HG02970 (cell line): ENCODE results near the gene GPR21.

Experiments used
- ATAC-seq: cut with Tn5 transposase; IDR thresholded peaks from one replicate; pipeline ENCODE4 v1.9.1; 2021; ENCODE audit warnings: mild to moderate bottlenecking, moderate library complexity, moderate number of reproducible peaks; ENCODE audit not compliant: unreplicated experiment, low FRiP score

Gene GPR21

GRCh38 chr9:123031963-123032362, 1.5 kb upstream of the GPR21 start:
- ATAC-seq = no peak

GRCh38 chr9:123033864-123034601, 566 bp downstream of the GPR21 start:
- ATAC-seq = no peak

DNA sequence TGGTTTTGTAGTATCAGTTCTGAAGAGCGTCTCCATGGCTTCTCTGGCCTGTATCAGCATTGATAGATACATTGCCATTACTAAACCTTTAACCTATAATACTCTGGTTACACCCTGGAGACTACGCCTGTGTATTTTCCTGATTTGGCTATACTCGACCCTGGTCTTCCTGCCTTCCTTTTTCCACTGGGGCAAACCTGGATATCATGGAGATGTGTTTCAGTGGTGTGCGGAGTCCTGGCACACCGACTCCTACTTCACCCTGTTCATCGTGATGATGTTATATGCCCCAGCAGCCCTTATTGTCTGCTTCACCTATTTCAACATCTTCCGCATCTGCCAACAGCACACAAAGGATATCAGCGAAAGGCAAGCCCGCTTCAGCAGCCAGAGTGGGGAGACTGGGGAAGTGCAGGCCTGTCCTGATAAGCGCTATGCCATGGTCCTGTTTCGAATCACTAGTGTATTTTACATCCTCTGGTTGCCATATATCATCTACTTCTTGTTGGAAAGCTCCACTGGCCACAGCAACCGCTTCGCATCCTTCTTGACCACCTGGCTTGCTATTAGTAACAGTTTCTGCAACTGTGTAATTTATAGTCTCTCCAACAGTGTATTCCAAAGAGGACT, 1.5 kb downstream of the GPR21 start:
- ATAC-seq = no peak

DNA sequence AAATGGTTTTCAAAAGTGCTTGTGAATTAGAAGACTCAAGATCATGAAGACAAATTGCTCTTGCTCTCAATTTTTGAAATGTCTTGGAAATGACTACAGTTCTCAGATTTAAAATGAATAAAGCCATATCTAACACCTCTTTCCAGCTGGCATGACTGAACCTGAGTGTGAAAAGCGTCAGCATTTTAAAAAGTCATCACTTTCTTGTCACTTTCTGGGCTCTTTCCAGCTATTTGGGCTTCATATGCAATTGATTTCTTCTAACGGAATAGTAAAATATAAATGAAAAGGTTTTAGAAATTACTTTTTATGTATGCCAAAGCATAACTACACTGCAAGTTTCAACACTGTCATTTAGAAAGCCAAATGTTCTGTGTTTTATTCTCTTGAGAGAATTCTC, 2.3 kb downstream of the GPR21 start:
- ATAC-seq = no peak

DNA sequence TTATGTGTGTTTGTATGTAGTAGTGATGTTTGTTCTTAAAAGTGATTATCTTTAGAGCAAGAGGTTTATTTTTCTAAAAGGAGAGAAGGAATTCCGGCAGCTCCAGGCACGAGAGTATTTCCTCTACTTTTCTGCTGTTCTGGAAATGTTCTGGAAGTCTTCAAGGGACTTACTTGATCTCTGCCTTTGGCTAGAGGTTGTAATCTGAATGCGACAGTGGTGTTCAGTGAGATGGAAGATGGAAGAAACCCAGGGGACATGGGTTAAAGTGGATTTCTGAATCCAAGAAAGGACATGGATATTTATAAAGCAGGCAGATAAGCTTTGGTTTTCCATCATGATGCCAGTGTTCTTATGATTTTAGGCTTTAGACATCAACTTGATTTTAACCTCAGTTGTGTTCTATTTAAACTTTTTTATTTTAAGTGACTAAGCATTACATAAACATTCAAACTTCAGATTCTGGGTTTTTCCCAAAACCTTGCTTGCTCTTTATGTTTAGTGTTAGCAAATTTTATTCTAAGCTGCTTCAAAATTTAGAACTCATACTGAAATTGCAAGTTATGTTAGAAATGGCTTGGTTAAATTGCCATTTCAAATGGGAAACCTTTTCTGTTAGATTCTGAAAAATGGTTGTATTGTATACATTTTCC, 3.6 kb downstream of the GPR21 start:
- ATAC-seq = no peak

DNA sequence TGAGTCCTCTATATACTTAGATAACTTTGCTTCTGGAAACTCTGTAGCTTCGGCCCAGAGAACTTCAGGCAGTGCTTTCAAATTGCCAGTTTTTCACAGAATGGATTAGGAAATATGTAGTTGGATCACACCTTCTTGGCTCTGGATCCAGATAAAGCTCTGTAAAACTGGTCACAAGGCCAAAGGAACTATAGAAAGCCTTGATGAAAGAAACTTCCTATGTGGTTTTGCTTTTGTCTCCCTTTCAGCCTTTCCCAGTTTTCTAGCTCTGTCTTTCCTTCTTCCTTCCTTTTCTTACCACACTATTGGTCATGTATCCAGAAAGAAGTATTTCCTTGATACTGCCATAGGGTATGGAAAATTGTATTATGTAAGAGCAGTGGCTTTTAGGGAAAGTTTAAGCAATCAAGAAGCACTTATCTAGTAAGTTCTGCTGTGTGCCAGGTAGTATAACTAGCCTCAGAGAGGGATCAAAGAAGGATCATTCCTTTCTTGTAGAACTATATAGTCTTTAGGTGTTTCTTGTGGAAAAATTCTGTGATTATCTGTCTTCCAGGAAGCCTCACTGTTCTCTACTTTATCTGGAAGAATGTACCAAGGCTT, 6.3 kb downstream of the GPR21 start:
- ATAC-seq = no peak

DNA sequence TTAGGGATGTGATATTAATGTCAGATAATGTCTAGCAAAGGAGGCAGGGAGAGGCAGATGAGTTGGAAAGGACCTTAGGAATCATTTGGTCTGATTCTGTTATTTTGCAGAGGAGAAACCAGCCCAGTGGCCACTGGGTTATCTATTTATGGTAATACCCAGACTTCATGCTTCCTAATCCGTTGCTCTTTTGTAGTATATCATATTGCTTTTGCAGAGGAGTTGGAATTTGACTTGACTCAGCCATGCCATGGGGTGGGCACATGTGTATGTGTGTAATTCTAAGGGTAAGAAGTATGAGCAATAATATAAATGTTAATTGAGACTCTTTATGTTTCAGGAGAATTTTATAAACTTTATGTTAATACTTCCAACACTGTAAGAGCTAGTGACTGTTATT, 7.3 kb downstream of the GPR21 start:
- no peak for ATAC-seq

GRCh38 chr9:123041489-123041888, 8.0 kb downstream of the GPR21 start:
- no peak for ATAC-seq

DNA sequence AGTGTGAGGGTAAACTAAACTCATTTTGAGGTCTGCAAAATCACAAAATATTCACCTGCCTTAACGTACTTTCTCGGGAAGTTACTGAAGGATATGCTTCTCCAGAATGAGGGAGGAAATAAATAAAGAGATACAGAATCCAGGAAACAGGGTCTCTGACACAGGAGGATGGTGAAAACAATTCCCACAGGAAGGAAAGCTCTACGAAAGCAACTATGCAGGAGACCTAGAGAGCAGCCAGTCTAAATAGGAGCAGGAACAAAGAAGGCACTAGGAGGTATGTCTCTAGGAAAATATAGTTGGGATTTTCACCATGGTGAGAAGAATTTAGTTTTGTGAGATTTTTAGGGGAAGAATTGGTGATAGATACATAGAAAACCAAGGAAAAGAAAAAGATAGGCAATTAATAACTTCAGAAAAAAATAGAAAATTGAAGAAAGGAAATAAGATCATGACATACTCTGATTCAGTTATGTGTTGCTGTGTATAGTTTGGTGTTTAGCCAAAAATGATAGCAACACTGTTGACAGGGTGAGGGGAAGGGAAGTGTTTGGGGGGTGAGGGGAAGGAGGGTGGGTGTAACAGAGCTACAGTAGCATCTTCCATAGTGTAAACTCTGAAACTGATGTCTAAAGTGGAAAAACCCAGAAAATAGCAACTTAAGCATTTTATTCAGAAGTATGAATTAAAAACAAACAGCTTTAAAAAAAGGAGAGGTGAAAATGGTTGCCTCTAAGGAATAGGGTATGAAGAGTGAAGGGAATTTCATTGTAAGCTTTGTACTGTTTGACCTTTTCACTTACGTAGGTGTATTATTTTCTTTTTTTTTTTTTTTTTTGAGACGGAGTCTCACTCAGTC, 9.8 kb downstream of the GPR21 start:
- ATAC-seq = no peak

- no peak for ATAC-seq
These were observed 11.1 kb downstream of the GPR21 start for GRCh38 chr9:123044586-123044985.

DNA sequence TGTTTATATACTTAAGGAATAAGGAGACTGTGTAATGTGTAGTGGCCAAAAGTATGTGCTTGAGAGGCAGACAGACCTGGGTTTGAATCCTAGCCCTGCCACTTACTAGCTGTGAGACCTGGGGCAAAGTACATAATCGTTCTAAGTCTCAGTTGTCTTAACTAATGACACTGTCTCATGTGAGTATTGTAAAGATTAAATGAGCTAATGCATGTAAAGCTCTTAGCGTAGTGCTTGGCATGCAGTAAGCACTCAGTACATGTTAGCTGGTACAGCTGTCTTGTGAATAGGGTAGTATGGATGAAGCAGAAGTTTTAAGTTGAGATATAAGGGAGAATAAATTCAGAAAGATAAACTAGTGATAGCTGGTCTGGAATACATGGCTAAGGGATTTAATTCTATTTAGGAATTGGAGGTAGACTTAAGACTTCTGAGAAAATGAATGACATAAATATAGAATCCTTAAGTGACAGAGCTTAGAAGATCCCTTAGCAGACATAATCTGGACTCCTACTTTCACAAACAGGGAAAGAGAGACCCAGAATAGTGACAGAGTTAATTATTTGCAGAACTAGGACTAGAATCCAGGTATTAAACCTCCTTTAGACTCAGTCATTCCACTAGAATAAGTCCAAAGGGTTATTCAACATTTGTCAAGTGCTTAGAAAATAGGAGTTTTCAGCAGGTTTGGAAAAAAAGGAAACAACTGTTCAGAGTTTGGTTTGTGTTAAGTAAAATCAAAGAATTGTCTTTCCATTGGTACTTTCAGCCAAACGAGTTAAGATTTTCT, 13.1 kb downstream of the GPR21 start:
- ATAC-seq = no peak

- no peak for ATAC-seq
These were observed 15.3 kb downstream of the GPR21 start for GRCh38 chr9:123048748-123049147.

DNA sequence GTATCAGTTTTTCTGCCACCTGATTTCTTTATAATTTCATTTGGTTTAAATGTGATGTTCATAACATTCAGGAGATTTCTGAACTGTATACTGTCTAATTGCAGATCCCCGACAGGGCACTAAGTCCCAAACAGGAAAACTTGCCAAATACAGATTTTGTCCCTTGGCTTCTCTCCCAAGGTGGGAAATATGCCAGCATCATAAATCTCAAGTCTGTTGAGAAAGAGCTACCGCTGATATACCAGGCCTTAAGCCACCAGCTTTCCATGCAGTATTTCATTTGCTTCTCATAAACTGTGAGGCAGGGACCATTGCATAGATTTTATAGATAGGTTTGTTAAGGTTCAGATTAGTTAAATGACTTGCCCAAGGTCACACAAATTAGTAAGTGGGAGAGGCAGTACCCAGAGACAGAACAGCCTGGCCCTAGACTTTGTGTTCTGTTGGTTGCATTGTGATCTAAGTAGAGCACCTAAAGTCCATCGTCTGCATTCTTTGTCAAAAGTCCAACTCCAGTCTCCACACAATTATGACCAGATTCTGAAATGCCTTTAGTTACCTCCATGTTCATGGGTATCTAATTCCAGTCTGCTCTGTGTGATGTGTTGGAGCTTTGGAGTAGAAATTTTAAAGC, 16.2 kb downstream of the GPR21 start:
- ATAC-seq = no peak

DNA sequence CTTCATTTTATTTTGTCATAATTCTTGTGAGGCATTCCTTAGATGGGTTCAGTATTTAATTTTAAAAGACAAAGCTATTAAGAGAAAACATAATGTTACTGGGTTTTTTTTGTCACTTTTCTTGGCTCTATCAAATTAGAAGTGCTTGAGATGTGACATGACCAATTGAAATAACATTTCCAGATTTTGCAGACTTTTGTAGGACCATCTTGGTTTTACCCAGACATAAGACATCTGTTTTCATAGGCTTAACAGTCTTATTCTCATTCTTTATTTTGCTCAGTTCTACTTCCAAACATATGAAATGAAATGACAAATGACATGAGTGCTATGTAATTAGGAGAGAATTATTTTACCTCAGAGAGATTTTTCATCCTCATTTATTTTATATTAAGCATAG, 19.6 kb downstream of the GPR21 start:
- ATAC-seq = no peak

DNA sequence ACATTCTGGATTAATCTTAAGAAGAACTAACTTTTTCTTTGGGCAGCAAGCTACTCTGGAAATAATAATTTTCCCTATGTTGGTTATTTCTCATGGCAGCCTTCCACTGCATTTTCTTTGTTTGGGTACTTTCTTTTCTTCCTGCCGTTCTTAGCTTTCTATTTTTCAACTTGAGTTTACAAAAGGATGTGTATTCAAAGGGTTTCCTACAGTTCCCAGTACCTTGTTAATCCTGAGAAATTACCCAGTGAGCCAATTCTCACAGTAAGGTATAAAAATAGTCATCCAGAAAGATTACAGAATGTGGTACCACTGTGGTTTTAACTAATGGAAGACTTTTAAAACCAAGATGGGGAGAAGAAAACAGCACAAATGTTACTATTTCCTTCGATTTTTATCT, 20.2 kb downstream of the GPR21 start:
- ATAC-seq = no peak

DNA sequence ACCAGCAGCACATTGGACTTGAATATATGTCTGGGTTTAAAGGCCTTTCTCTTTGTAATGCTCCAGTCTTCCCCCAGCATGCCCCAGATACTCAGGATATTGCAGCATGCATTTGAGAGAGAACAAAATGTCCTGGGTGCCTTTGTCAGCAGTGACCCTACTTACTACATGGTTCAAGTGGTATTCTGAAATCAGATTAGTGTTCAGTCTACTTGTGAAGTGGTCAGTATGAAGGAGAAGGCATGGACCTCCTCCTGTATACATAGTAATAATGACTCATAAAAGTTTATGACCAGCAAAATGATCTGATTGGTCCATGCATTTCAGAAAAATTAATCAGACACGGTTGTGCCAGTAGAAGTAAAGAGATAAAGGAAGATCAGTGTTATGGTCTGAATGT, 25.4 kb downstream of the GPR21 start:
- ATAC-seq = no peak

DNA sequence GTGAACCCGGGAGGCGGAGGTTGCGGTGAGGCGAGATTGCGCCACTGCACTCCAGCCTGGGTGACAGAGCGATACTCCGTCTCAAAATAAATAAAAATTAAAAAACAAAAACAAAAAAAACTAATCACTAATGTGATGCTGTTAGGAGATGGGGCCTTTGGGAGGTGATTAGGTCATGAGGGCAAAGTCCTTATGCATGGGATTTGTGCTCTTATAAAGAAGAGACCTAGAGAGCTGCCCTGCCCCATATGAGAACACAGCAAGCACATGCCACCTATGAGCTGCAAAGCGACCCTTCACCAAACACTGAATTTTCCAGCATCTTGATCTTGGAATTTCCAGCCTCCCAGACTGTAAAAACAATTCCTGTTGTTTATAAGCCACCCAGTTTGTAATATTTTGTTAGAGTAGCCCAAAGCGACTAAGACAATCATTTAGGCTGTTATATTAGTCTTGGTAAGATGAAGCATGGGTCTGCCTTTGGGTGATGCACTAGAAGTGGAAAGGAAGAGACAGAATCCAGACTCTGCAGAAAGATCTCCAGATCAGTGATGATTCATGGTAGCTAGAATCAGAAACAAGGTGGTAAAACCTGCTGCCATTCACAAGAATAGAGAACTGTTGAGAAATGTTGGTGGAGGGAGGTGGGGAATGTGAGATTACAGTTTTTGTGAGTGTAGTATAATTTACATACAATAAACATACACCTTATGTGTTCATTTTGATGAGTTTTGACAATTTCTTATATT, 26.2 kb downstream of the GPR21 start:
- ATAC-seq = no peak

- ATAC-seq = no peak
These were observed 27.7 kb downstream of the GPR21 start for GRCh38 chr9:123061216-123061615.
